ENCODE measurements around the gene ARL8B.

- TF ChIP-seq CTCF (IDR thresholded peaks at IDR 0.05) = no peak
- TF ChIP-seq POLR2AphosphoS5 (IDR thresholded peaks at IDR 0.05) = no peak
Observed at GRCh38 chr3:5136211-5136918, 14.3 kb downstream of the ARL8B start.

All from breast epithelium (tissue), 3 donors.